Measurements from ENCODE around the gene B3GALT6. TPM values are rescaled to one million over a fixed set of nuclear protein-coding genes. Genes with fewer than 3 reads are reported as not detected.

B3GALT6 gene
- total RNA-seq, 2 experiments from 2014 or later, result 9.4 to 12.2 TPM

DNA sequence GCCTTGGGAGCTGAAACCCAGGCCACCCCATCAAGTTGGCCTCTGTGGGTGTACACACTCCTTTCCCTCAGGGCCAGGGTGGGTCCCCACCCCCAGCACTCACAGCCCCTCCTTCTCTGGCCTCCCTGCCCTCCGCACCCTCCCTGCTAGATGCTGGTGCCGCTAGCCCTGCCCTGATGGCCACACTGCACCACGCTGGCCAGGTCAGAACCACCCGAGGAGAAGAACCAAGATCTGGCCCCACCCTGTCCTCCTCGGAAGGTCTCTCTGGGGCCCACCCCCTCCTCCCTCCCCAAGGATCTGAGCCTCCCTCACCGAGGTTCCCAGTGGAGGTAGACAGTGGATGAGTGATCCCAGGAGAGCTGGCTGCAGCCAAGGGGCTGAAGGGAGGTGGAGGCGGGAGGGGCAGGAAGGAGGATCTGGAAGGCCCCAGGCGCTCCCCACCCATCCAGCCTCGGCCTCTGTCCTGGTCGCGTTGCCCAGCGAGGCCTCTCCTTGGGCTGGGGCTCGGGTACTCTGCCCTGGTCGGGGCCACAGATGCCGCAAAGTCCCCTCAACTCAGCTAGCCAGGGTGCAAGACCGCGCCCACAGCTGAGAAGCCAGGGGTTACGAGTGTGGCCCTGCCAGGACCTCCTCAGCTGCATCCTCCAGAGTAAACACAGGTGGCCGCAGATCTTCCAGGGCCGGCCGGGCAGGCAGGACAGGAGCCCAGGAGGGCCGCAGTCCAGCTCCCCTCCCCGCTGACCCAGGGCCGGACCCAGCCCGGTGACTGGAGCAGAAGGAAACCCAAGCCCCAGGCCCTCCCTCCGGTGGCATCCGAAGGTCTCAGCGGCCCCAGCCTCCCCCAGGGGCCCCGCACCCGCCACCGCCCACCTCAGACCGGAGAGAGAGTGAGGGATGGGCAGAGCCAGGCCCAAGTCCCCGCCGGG is 5.2 kb downstream of the B3GALT6 start:
- ChIA-PET POLR2A (no interaction called here), CTCF (interaction anchor here (0.6 kb wide), 1 partner anchor 324 kb away, joined by 3 read pairs; no protein-coding TSS in a partner anchor)
- Mint-ChIP-seq H3K4me3 (no peak overlapping the region), H3K9me3 (ENCODE audit: low read depth) (no peaks in the 10 kb centered on the region), H3K27me3 (no peaks in the 10 kb centered on the region), H3K27ac (no peak overlapping the region), H3K4me1 (peaks cover 14% of the 10 kb centered on the region), H3K36me3 (ENCODE audit: low read depth) (peaks cover 14% of the 10 kb centered on the region)
- intact Hi-C loops (cut with DNase I, micrococcal nuclease), result no loop called here
- DNase-seq, result no peak
- no peak for ATAC-seq

- ChIA-PET POLR2A (no interaction called here), CTCF (no interaction called here)
- Mint-ChIP-seq H3K9me3 (ENCODE audit: low read depth) (no peaks in the 10 kb centered on the region), H3K27ac (no peak overlapping the region), H3K4me1 (peaks cover 14% of the 10 kb centered on the region), H3K27me3 (no peaks in the 10 kb centered on the region), H3K36me3 (ENCODE audit: low read depth) (peaks cover 14% of the 10 kb centered on the region), H3K4me3 (no peak overlapping the region)
- DNase-seq (no peak), ATAC-seq (peak; percentile 47)
- intact Hi-C loops (cut with DNase I, micrococcal nuclease), result no loop called here
These were observed 6.1 kb downstream of the B3GALT6 start for GRCh38 chr1:1237874-1238701.

- Mint-ChIP-seq H3K27me3 (no peaks in the 10 kb centered on the region), H3K9me3 (ENCODE audit: low read depth) (no peaks in the 10 kb centered on the region), H3K36me3 (ENCODE audit: low read depth) (peaks cover 10% of the 10 kb centered on the region), H3K27ac (no peak overlapping the region), H3K4me3 (no peak overlapping the region), H3K4me1 (peaks cover 10% of the 10 kb centered on the region)
- DNase-seq (no peak), ATAC-seq (no peak)
- intact Hi-C loops (cut with DNase I, micrococcal nuclease), result no loop called here
- POLR2A ChIA-PET, result no interaction called here
- CTCF ChIA-PET, result no interaction called here
These were observed 6.7 kb downstream of the B3GALT6 start for GRCh38 chr1:1238702-1239178.

DNA sequence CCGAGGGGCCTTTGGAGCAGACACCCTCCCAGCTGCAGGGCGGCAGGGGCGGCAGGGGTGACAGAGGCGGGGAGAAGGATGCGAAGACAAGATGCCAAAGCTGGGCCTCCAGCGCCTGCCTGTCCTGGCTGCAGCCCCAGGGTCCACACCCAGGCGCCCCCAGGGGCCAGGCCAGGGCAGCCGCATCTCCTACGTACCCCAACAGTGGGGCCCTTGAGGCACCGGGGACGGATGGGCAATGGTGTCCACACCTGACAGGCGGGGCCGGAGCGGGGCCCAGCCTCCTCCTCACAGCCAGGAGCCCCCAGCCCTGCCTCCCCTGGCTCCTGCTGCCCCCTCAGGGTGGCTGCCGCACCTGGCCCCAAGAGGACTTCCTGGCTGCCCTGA is 7.2 kb downstream of the B3GALT6 start:
- Mint-ChIP-seq H3K27ac (no peak overlapping the region), H3K27me3 (no peaks in the 10 kb centered on the region), H3K36me3 (ENCODE audit: low read depth) (peaks cover 5% of the 10 kb centered on the region), H3K4me3 (no peak overlapping the region), H3K9me3 (ENCODE audit: low read depth) (no peaks in the 10 kb centered on the region), H3K4me1 (peaks cover 5% of the 10 kb centered on the region)
- POLR2A ChIA-PET, result no interaction called here
- CTCF ChIA-PET, result interaction anchor here (0.8 kb wide), 1 partner anchor 118 kb away, joined by 3 read pairs; no protein-coding TSS in a partner anchor
- no peak for DNase-seq
- ATAC-seq, result no peak
- intact Hi-C loops (cut with DNase I, micrococcal nuclease), result no loop called here

DNA sequence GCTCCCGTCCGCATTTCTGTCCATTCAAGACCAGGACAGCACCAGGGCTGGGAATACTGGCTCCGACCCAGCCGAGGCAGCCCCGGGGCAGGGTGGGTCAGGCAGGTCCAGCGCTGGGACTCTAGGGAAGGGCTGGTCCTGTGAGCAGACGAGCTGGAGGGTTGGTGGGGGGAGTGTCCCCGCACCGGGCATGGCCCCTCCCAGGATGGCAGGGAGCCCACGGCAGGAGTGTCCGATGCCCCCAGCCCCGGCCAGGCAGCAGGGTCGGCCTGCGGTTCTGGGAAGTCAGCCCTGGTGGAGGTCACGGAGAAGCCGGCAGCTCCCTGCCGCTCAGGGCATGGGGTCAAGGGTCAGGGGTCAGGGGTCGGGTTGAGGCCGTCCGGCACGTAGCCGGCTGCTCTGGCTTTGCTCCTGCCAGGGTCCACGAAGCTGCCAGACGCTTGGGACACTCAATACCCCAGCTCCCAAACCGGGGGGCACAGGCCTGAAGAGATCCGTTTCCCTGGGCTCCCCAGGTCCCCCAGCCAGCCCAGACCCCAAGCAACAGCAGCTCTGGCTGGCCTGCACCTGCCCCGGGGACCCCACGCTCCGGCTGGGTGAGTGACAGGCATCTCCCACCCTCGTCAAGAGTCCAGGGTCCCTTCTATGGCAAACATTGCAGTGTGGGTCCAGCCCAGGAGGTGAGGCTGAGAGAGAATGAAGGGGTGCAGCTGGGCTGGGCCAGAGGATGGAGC is 7.7 kb downstream of the B3GALT6 start:
- no peak for DNase-seq
- no peaks in the 10 kb centered on the region for H3K36me3 Mint-ChIP-seq (ENCODE audit: low read depth)
- ChIA-PET CTCF (interaction anchor here (0.8 kb wide), 1 partner anchor 118 kb away, joined by 3 read pairs; no protein-coding TSS in a partner anchor), POLR2A (no interaction called here)
- no peak for ATAC-seq
- H3K27me3 Mint-ChIP-seq, result no peaks in the 10 kb centered on the region
- intact Hi-C loops (cut with DNase I, micrococcal nuclease), result no loop called here
- H3K9me3 Mint-ChIP-seq (ENCODE audit: low read depth), result no peaks in the 10 kb centered on the region
- H3K4me1 Mint-ChIP-seq, result no peaks in the 10 kb centered on the region
- no peak overlapping the region for H3K4me3 Mint-ChIP-seq
- H3K27ac Mint-ChIP-seq, result no peak overlapping the region

DNA sequence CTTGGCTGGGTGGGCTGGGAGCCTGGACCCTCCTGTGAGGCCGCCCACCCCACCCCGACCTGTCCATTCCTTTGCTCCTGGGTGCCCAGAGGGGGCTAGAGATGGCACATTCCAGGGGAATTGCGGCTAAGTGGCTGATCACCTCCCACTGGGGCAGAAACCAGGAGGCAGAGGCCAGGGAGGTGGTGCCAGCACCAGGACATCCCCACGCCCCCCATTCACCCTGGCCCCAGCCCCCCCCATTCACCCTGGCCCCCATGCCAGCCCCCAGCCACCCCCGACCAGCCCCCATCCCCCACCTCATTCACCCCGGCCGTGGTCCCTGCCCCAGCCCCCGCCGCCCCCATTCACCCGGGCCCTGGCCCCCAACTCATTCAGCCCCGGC is 8.3 kb downstream of the B3GALT6 start:
- Mint-ChIP-seq H3K9me3 (ENCODE audit: low read depth) (no peaks in the 10 kb centered on the region), H3K27ac (no peak overlapping the region), H3K36me3 (ENCODE audit: low read depth) (no peaks in the 10 kb centered on the region), H3K27me3 (no peaks in the 10 kb centered on the region), H3K4me1 (no peaks in the 10 kb centered on the region), H3K4me3 (no peak overlapping the region)
- intact Hi-C loops (cut with DNase I, micrococcal nuclease), result no loop called here
- CTCF ChIA-PET, result interaction anchor here (0.8 kb wide), 1 partner anchor 119 kb away, joined by 3 read pairs; no protein-coding TSS in a partner anchor
- DNase-seq (no peak), ATAC-seq (no peak)
- POLR2A ChIA-PET, result interaction anchor here (0.6 kb wide), 1 partner anchor 94 kb away, joined by 3 read pairs; no protein-coding TSS in a partner anchor

GRCh38 chr1:1240822-1241587 is 9.0 kb downstream of the B3GALT6 start:
- Mint-ChIP-seq H3K27ac (no peak overlapping the region), H3K36me3 (ENCODE audit: low read depth) (no peaks in the 10 kb centered on the region), H3K4me3 (no peak overlapping the region), H3K9me3 (ENCODE audit: low read depth) (no peaks in the 10 kb centered on the region), H3K4me1 (no peaks in the 10 kb centered on the region), H3K27me3 (peaks cover 2% of the 10 kb centered on the region)
- CTCF ChIA-PET, result no interaction called here
- ATAC-seq (no peak), DNase-seq (no peak)
- POLR2A ChIA-PET, result interaction anchor here (0.6 kb wide), 1 partner anchor 95 kb away, joined by 3 read pairs; no protein-coding TSS in a partner anchor
- intact Hi-C loops (cut with DNase I, micrococcal nuclease), result no loop called here

DNA sequence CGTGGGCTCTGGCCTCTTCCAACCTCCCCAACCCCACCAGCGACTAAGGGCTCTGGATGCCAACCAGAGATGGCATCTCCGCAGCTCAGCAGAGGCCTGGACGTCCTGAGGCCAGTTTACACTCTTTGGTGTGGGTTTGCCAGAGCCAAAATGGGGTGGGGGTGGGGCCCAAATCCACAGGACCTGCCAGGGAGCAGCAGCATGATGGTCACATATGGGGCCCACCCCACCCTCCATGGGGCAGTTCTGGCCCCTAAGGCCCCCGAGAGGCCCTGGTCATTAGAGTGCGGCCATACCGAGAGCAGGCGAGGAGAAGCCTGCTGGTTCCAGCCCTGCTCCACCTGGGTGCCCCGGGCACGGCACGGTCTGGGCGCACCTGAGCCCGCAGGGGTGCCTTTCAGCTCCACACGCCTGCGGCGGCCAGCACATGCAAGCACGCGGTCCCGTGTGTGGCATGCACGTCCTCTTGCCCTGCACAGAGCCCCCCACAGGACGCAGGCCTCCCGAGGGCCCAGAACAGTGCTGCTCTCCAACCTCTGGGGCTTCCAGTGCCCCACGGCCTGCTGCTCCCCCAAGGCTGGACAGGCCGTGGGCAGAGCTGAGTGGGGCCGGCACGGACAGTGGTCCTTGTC is 9.7 kb downstream of the B3GALT6 start:
- H3K4me1 Mint-ChIP-seq, result no peaks in the 10 kb centered on the region
- no peak overlapping the region for H3K4me3 Mint-ChIP-seq
- no peaks in the 10 kb centered on the region for H3K9me3 Mint-ChIP-seq (ENCODE audit: low read depth)
- peaks cover 2% of the 10 kb centered on the region for H3K27me3 Mint-ChIP-seq
- H3K36me3 Mint-ChIP-seq (ENCODE audit: low read depth), result no peaks in the 10 kb centered on the region
- ChIA-PET POLR2A (no interaction called here), CTCF (no interaction called here)
- intact Hi-C loops (cut with DNase I, micrococcal nuclease), result no loop called here
- no peak overlapping the region for H3K27ac Mint-ChIP-seq
- DNase-seq, result no peak
- no peak for ATAC-seq

DNA sequence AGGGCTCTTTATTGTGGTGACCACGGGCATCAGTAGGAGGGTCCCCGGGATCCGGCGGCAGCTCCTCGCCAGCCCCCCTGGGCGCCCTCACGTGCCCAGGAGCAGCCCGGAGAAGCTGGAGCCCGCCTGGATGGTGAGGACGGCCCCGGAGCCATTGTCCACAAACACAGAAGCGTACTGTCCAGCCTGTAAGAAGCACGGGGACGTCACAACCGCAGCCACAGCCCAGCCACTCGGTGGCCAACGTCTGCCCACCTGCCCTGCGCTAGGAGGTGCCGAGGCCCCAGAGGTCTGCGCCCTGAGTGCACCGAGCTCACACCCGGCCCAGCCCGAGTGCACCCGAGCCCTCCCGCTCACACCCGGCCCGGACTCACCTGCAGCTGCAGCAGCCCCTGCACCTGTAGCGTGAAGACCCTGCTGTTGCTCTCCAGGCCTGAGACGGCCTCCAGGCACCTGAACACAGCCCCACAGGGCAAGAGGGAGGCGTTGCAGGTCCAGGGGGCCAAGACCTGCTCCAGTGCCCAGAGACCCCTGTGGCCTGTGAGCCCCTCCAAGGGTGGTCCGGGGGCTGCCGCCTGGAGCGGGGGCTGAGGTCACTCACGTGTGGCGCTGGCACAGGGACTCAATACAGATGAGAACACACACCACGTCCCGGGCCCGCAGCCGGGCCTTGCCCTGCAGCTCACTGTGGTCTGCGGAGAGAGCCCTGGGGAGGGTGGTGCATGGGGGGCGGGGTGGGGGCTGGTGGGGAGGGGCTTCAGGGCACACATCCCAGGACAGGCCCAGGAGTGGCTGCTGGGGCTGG is 10.6 kb downstream of the B3GALT6 start:
- DNase-seq (no peak), ATAC-seq (no peak)
- Mint-ChIP-seq H3K4me1 (no peaks in the 10 kb centered on the region), H3K27ac (no peak overlapping the region), H3K9me3 (ENCODE audit: low read depth) (no peaks in the 10 kb centered on the region), H3K36me3 (ENCODE audit: low read depth) (no peaks in the 10 kb centered on the region), H3K4me3 (no peak overlapping the region), H3K27me3 (peaks cover 4% of the 10 kb centered on the region)
- intact Hi-C loops (cut with DNase I, micrococcal nuclease), result no loop called here
- CTCF ChIA-PET, result no interaction called here
- POLR2A ChIA-PET, result no interaction called here

DNA sequence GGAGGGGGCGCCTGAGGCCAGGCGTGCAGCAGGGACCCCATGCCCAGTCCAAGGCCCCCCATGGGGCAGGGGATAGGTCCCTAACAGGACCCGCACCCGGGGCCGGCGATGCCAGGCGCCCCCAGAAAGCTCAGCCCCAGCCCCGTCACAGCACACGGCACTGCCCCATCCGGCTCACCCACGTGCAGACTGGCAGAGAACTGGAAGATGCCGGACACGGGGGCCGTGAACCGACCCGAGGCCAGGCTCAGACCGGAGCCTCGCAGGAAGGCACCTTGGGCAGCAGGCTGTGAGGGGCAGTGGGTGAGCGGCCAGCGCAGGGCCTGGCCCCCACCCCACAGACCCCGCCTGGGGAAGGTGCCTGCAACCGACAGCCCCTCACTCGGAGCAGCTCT is 11.2 kb downstream of the B3GALT6 start:
- H3K27ac Mint-ChIP-seq, result no peak overlapping the region
- DNase-seq (no peak), ATAC-seq (no peak)
- peaks cover 4% of the 10 kb centered on the region for H3K27me3 Mint-ChIP-seq
- H3K4me3 Mint-ChIP-seq, result no peak overlapping the region
- ChIA-PET CTCF (no interaction called here), POLR2A (no interaction called here)
- no peaks in the 10 kb centered on the region for H3K4me1 Mint-ChIP-seq
- intact Hi-C loops (cut with DNase I, micrococcal nuclease), result no loop called here
- H3K36me3 Mint-ChIP-seq (ENCODE audit: low read depth), result no peaks in the 10 kb centered on the region
- no peaks in the 10 kb centered on the region for H3K9me3 Mint-ChIP-seq (ENCODE audit: low read depth)
